ENCODE measurements around the gene SMAD3.

SMAD3 gene

GRCh38 chr15:67040277-67040676, 25.1 kb upstream of the SMAD3 start:
- no peak for TF ChIP-seq CTCF (IDR thresholded peaks at IDR 0.05; ENCODE audit: insufficient read depth, low read depth, low read length, missing control alignments)
- no peak overlapping the region for H3K4me3 ChIP-seq (ENCODE audit: low read depth, low read length)
- DNase-seq (ENCODE audit: low read depth): no peak

GRCh38 chr15:67042551-67043142, 22.8 kb upstream of the SMAD3 start:
- no peak for TF ChIP-seq CTCF (IDR thresholded peaks at IDR 0.05; ENCODE audit: insufficient read depth, low read depth, low read length, missing control alignments)
- H3K4me3 ChIP-seq (ENCODE audit: low read depth, low read length): no peak overlapping the region
- DNase-seq (ENCODE audit: low read depth): no peak

GRCh38 chr15:67043939-67044771, 21.2 kb upstream of the SMAD3 start:
- H3K4me3 ChIP-seq (ENCODE audit: low read depth, low read length): no peak overlapping the region
- TF ChIP-seq CTCF (IDR thresholded peaks at IDR 0.05; ENCODE audit: insufficient read depth, low read depth, low read length, missing control alignments): no peak
- DNase-seq (ENCODE audit: low read depth): no peak

- TF ChIP-seq CTCF (IDR thresholded peaks at IDR 0.05; ENCODE audit: insufficient read depth, low read depth, low read length, missing control alignments): no peak
- no peak for DNase-seq (ENCODE audit: low read depth)
- no peak overlapping the region for H3K4me3 ChIP-seq (ENCODE audit: low read depth, low read length)
Observed at GRCh38 chr15:67047149-67047661, 18.2 kb upstream of the SMAD3 start.

GRCh38 chr15:67048281-67049279, 16.8 kb upstream of the SMAD3 start:
- TF ChIP-seq CTCF (IDR thresholded peaks at IDR 0.05; ENCODE audit: insufficient read depth, low read depth, low read length, missing control alignments): no peak
- H3K4me3 ChIP-seq (ENCODE audit: low read depth, low read length): no peak overlapping the region
- DNase-seq (ENCODE audit: low read depth): no peak

- DNase-seq (ENCODE audit: low read depth): no peak
- TF ChIP-seq CTCF (IDR thresholded peaks at IDR 0.05; ENCODE audit: insufficient read depth, low read depth, low read length, missing control alignments): no peak
- H3K4me3 ChIP-seq (ENCODE audit: low read depth, low read length): no peak overlapping the region
Observed at GRCh38 chr15:67049351-67050044, 15.9 kb upstream of the SMAD3 start.

Measured in GM12865 (cell line).